AML-193 (cell line): ENCODE measurements around the gene COX18.

Source experiments
- DNase-seq, 2 experiments: peaks; one replicate each; lab custom pipeline; 2025; lab: John Stamatoyannopoulos, UW

COX18 gene, protein sequence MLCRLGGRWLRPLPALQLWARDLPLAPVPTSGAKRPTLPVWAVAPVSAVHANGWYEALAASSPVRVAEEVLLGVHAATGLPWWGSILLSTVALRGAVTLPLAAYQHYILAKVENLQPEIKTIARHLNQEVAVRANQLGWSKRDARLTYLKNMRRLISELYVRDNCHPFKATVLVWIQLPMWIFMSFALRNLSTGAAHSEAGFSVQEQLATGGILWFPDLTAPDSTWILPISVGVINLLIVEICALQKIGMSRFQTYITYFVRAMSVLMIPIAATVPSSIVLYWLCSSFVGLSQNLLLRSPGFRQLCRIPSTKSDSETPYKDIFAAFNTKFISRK

DNA sequence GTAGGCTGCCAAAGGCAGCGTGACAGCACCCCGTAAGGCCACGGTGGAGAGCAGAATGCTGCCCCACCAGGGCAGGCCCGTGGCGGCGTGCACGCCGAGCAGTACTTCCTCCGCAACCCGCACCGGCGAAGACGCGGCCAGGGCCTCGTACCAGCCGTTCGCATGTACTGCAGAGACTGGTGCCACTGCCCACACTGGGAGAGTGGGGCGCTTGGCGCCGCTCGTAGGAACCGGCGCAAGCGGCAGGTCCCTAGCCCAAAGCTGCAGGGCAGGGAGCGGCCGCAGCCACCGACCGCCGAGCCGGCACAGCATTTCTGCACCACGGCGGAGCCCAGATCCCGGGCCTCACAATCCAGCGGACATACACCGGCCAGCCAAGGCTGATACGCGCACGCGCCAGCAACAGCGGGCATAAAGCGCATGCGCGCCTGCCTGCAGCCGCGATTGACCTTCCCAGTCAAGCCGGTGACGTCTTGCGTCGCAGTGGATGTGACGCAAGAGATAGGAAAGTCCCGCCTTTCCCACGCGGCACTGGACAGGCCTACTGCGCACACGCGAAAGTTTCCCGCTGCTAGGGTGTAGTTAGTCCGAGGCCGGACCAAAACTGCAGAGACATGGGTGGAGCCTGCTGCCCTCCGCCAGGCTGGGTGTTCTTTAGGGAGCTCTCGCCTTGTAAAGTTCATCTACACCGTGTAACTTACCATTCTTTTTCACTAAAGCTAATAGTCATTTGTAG, at the start of gene COX18:
COX18 (minus strand) TSS at position 379 of the 736 bp plus-strand sequence; CDS start at position 312, 67 bp downstream.
- peak; percentile 92 to 96 for DNase-seq

DNA sequence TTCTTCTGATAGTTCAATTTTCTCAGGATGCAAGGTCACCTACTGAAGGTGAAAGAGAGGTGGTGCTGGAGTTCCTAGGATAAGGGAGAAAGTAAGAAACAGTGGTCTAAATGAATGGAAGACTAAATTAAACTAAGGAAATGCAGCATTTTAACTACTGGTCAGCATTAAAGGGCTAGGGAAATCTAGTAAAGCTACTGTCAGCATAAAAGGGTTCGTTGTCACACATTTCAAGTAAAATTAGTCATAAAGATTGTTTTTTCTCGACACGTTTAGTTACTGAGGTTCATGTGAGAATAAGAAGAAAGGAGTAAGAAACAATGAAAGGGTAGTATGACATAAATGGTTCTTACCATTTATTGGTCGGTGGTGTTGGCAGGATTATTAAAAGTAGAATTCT, 40.0 kb upstream of the COX18 start:
- no peak for DNase-seq

DNA sequence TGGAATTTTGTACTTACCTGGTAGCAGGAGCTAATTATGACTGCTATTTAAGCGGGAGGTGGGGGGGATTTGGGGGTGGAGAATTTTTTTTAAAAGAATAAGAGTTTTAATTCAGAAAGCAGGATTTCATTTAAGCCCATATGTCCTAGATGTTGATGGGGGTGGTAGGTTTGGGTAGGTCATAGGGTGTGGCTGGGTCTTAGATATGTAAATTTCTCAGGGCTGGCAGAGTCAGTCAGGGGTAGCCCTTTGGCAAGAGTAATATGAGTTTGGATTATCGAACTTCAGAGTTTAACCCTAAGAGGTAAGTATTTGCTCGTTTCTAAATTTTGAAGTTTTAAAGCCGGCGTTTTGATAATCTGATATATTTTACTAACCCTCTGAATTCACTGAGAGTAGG, 35.2 kb upstream of the COX18 start:
- no peak for DNase-seq

DNA sequence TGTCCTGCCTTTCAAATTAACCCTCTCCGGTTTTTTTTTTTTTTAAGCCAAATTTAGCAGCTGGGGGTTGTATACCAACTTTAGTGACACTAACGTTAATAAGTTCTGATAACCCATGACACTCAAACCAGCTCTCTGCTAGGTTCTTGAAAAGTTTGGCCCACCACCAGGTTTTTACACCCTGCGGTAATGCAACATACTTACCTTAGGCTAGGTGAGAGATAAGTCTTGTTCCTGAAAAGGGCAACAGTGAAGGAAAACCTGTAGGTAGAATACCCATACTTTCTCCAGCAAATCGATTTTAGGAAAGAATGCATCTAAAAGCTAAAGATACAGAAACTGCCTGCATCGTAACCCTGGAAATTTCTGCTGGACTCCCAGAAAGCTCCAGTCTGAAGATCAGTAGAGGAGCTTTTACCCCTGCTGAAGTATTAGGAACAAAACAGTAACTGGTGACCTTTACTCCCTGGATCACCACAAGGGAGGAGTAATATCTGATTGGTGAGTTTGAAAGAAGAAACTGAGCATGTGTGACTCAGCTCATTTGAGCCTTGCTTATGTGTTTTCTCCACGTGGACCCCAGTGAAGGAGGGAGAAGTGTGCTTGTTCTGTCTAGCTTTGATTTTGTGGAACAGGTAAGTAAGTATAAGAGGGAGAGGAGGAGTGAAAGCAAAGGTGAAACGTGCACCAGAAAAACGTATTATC, 34.4 kb upstream of the COX18 start:
- no peak for DNase-seq

DNA sequence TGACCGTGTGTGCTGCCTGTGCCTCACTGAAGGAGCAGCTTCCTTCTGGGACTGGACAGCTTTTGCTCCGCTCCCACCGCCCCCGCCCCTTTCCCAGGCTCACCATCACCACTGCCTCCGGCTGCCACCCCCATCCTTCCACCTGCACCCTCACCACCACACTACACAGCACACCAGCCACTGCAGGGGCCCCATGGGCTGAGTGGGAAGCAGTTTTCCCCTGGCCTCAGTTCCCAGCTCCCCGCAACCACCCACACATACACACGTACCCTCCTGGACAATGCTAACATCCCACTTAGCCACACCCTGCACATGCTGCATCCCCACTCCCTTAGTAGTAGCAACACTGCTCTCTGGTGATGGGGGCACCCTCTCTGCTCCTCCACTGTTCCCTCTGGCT, 29.6 kb upstream of the COX18 start:
- DNase-seq: no peak

DNA sequence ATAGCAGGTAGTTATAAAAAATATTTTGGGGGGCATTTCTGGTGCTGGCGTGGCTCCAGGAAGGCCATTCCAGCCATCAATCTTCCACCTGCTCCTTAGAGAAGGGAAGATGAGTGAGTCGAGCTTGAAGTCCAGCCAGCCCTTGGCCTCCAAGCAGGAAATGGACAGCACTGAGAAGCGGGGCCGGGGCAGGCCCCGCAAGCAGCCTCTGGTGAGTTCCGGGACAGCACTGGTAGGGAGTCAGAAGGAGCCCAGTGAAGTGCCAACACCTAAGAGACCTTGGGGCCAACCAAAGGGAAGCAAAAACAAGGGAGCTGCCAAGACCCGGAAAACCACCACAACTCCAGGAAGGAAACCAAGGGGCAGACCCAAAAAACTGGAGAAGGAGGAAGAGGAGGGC, 29.2 kb upstream of the COX18 start:
- no peak for DNase-seq

DNA sequence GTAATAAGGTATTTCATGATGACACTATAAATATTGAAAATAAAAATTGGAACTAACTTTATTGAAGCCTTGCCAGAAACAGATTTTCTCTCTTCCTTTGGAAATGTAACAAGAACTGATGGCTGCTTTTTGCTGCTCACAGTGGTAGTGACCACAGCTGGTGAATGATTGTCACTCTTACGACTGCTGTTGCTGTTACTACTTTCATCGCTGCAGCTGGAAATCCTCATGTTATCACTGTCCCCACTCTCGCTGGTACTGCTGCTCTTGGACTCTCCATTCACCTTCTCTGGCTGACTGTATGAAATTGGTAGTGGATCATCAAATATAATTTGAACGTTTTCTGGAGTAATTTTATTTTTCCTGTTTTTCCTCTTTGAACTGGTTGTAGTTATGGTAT, 28.5 kb upstream of the COX18 start:
- DNase-seq: no peak

DNA sequence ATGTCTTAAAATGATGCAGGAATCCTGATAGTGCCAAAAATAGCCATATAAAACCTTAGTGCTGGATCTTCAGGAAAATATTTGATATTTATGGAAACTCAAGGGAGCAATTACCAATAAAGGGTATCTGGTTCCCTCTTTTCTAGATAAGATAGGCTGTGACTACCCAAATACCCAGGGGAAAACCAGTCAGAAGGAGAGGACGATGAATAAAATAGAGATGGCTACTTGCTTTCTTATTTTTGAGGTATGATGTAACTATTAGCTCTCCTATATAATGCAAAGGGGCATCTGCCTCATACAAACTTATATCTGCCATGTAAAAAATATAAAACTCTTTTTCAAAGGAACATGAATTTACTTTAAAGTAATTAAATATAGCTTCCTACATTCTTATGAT, 23.4 kb upstream of the COX18 start:
- no peak for DNase-seq

DNA sequence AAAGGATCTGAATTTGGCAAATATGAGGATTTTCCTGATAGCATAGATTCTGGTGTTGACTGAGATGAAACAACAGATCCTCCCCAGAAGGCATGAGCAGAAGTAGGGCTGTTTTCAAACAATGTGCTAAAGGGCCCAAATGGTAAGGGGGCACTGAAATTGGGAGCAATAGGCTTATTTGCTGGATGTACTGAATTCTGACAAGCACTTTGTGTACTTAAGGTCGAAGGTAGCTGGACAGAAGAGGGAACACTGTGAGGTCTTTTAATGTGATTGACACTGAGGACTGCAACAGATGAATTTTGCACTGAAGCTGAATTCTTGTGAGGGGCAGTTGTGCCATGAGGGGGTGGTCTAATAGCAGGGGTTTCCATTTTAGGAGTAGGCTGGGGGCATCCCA, 21.2 kb upstream of the COX18 start:
- no peak for DNase-seq

DNA sequence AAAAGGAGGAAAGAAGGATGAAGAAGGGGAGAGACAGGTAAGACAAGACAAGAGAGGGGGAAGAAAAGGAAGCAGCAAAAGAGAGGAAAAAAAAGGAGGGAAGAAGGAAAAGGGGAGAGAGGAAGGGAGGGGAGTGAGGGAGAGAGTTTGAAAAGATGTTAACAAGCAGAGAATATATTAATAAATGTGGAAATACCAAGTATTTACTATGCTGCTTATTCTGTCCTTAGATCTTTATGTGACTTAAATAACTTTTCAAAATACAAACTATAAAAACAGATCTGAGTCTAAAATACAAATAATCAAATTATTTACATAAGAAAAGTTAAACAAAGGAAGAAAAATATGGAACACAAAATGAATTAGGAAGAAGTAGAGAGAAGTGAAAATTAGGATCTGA, 18.4 kb upstream of the COX18 start:
- DNase-seq: no peak

DNA sequence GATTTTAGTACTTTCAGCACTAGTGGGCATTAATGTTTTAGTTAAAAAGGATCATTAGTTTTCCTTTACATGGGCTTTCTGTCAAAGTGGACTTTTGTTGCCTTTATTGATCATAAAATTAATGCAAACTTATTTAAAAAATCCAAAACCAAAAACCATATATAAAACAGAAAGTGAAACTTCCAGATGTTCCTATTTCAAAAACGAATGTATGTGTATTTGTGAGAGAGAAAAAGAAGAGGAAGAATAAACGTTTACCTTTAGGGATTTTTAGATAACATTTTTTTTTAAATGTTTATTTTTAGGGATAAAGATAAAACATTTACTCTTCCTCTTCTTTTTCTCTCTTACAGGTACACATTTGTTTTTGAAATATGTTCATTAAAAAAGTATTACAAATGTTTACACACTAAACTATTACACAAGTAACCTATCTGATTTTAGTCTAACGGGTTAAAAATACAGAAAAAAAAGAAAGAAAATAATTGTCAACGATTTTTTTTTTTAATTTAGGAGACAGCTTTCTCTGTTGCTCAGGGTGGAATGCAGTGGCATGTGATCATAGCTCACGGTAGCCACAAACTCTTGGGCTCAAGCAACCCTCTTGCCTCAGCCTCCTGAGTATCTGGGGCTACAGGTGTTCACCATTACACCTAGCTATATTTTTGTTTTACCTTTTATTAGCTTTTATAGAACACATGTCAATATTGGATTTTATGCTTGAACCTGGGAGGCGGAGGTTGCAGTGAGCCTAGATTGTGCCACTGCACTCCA, 16.8 kb upstream of the COX18 start:
- no peak for DNase-seq

DNA sequence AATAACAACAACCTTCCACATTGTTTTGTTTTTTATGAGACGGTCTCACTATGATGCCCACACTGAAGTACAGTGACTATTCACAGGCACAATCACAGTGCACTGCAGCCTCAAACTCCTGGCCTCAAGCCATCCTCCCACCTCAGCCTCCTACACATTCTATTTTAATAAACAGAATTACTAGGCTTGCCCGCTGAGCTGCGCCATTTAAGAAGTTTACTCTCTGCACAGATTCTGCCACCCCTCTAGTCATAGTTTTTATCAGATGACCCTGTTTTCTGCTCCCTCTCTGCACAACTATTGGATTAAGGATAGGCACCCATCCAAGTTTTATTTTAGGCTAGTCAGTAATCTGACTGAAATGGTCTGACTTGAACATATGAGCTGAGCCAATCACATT, 11.3 kb upstream of the COX18 start:
- no peak for DNase-seq

DNA sequence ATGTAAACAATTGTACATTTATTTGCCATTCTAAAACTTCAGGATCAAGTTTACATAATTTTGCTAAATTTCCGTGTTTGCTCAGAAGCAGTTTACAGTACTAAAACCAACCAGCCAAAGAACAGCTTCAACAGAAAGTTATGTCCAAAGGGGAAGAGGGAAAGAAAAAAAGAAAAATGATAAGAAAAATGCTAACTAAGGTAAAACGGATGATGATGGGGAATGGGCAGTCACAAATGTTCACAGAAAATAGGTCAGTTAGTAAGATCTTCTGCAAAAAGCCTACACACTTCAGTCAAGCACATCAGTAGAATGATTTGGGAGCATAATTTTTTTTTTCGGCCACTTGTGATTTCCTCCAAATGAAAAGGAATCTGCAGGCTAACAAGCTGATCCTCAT, 6.3 kb upstream of the COX18 start:
- no peak for DNase-seq

DNA sequence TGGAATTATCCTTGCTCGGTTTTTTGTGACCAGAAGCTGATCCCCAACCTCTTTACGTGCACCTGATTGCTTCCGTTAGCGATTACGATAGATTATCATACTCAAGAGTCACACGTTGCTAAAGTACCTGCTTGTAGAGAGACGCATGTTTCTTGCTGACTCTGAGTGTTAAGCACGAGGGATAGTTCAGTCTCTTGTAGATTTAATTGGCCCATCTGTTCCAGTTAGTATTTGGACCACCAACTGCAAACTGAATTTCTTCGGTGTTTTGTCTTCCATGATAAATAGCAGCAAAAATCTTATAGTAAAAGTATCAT, 516 bp upstream of the COX18 start:
- DNase-seq: no peak

DNA sequence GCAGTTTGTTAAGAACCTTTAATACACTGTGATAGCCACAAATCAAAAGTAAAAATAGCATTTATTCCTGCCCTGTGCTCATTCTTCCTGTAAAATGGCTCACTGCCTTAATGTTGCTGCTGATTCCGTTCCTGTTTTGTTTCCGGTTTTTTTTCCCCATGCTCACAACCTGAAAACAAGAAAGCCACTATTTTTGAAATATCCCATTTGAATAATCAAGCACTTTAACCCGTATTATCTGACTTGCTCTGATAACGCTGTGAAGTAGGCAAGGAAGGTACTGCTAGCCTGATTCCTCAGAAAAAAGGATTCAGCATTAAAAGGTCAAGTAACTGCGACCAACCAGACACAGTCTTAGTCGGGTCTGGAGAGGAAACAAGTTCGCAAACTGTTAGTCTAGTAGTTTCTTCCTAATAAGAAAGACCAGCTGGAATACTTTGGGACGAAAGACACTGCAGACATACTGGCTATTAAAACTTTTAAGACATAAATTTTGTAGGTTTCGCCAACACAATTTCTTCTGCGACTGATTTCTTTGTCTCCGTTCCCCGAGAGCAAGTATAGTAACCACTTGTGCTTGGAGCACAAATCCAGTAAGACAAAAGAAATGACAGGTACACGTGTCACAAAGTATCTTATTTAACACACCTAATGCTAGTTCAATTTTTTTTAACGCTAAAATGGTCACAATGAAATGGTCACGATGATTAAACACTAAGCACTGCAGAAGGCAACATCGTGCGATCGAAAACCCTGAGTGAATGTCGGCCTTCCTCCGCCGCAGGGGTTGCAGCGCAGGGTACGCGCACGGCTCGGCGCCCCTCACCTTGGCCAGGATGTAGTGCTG, 802 bp downstream of the COX18 start:
- peak; percentile 43 to 61 for DNase-seq

DNA sequence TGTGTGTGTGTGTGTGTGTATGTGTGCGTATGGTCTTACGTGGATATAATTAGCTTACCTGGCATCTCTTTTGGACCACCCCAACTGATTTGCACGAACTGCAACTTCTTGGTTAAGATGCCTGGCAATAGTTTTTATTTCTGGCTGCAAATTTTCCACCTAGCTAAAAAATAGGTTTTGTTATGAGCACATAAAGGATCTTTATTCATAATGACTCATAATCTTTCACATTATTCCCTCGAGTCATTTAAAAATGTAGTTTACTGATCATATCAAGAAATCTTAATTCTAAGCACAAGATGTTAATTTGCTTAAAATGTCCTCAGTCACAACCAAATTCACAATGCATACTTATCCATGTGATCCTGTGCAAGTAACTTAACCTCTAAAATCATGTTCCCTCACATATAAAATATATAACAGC, 1.5 kb downstream of the COX18 start:
- no peak for DNase-seq

DNA sequence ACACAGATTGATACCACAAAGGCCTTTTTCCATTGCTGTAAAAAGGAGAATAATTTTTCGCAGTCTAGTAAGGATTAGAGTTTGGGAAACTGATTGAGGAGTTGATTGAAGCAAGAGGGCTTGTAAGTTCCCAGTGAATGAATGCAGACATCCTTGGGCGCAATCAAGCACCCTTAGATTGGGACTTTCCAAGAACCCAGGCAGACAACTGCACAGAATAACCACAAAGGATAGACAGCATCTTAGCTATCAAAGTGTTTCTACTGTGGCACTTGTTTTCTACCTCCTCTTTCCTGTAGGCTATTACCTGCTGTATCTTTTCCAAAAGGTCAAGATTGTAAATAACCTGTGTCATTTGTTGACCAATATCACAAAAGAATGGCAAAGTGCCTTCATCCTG, 2.6 kb downstream of the COX18 start:
- no peak for DNase-seq

DNA sequence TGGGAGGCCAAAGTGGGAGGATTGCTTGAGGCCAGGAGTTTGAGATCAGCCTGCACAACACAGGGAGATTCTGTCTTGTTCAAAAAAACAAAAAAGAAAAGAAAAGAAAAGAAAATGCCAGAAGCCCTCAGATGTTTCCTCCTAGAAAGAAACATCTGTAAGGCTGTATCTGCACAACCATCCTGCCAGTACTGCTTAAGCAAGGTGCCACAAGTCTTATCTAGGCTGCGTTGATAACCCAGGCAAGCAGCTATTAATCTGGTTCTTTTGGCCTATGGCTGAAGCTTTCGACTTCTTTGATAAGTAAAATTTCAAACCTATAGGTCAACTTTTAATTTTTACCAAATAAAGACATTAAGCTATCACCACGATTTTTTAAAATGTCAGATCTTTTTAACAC, 3.1 kb downstream of the COX18 start:
- DNase-seq: no peak

DNA sequence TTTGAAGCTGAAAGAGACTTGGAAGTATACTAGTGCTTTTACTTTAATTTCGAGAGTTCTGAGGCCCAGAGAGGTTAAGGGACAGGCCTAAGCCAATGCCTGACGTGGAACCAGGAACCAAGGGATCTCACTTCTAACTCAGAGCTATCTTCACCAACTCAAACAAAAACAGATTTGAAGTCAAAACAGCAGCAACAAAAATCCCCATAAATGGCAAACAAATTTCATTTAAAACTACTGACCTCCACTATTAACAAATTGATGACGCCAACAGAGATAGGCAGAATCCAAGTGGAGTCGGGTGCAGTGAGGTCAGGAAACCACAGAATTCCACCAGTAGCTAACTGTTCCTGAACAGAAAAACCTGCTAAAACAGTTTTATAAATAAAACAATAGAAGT, 5.0 kb downstream of the COX18 start:
- DNase-seq: no peak

DNA sequence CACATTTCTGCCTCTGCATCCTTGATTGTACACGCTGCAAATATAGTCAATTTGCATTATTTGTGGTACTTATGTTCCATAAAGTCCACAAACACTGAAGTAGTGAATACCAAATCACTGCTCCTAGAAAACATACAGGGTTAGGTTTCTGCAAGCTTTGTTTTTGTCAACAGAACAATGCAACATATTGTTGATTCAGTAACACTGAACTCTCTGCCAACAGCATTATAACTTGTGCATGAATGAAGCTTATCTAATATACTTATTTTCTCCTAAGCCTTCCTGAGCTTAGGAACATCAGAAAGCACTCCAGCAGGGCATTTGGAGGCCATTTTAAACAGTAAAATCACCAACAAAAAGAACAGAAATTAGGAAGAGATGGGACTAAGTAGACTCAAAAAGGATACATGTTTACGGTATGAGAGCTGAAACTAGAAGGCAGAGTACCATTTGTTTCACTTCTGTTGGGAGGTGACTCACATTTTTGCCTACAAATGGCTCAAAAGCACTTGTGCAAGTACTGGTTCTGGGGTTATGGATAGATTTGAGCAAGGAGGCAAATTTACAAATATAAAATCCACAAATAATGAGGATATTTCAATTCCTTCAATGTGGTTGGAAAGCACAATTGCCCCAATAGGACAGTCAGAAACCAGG, 14.1 kb downstream of the COX18 start:
- no peak for DNase-seq

DNA sequence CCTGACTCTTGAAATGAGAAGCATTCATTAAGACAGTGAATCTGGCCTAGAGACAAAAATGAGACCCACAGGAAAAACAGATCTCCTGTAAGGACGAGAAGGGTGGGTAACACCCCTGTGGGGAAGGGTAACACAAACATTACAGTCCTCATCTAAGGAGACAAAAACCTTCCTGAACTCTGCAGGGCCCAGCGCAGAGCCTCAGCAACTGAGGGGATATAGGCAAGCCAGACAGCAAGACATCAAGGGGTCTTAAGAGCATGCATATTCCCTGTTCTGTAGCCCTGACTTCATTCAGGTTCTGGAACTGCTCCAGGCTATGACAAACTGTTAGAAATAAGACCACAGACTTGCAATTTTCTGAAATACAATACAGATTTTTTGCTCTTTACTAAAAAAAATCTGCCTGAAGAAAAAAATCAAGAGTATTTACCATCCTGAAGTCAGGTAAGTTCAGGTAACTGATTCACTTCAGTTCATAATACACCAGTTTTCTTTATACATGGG, 15.5 kb downstream of the COX18 start:
- DNase-seq: no peak
